OCI-LY3 (cell line): ENCODE measurements around the gene PIGT.

Experiments
- H2AFZ ChIP-seq: fragments of 200-600, 300-600 bp; shearing (Covaris generic); 2 replicates; pipeline ENCODE4 v1.6.0; 2014; ENCODE audit warnings: antibody characterized with exemption, low read depth, low read length
- H3K27ac ChIP-seq: fragments of 200-600, 300-600 bp; sonication (generic); 2 replicates; pipeline ENCODE4 v1.5.1; 2014; ENCODE audit warnings: mild to moderate bottlenecking, low read length, moderate library complexity, mixed read lengths
- H3K27me3 ChIP-seq: fragments of 200-600, 300-600 bp; sonication (generic); 2 replicates; pipeline ENCODE4 v1.6.1; 2014; ENCODE audit warnings: low read depth, low read length, mixed read lengths
- H3K36me3 ChIP-seq: fragments of 200-600, 300-600 bp; sonication (generic); replicated peaks from 2 replicates; pipeline ENCODE3; 2014; ENCODE audit warnings: low read depth, low read length, mixed read lengths
- H3K4me1 ChIP-seq: fragments of 300-600, 200-600 bp; sonication (generic); 2 replicates; pipeline ENCODE4 v1.6.1; 2014; ENCODE audit warnings: low read length, mixed read lengths
- H3K4me2 ChIP-seq: fragments of 200-600, 300-600 bp; sonication (generic); 2 replicates; pipeline ENCODE4 v1.6.1; 2014; ENCODE audit warnings: low read length, mixed read lengths
- H3K4me3 ChIP-seq: fragments of 300-600, 200-600 bp; sonication (generic); 2 replicates; pipeline ENCODE4 v1.5.1; 2014; ENCODE audit warnings: antibody characterized with exemption, mild to moderate bottlenecking, low read length, moderate library complexity
- H3K79me2 ChIP-seq: fragments of 300-600, 200-600 bp; shearing (Covaris generic); 2 replicates; pipeline ENCODE4 v1.6.1; 2014; ENCODE audit warnings: mild to moderate bottlenecking, low read length, mixed read lengths
- H3K9ac ChIP-seq: fragments of 300-600, 200-600 bp; shearing (Covaris generic); 2 replicates; pipeline ENCODE4 v1.6.0; 2014; ENCODE audit warnings: mild to moderate bottlenecking, low read length, moderate library complexity
- H3K9me3 ChIP-seq: fragments of 200-600, 300-600 bp; shearing (Covaris generic); 2 replicates; pipeline ENCODE4 v1.6.1; 2014; ENCODE audit warnings: low read length, mixed read lengths; ENCODE audit not compliant: insufficient read depth
- H4K20me1 ChIP-seq: fragments of 200-600, 300-600 bp; sonication (generic); 2 replicates; pipeline ENCODE4 v1.6.1; 2016; ENCODE audit warnings: low read length, mixed read lengths; ENCODE audit not compliant: insufficient read depth
- CTCF ChIP-seq: fragments of 200-600, 300-600 bp; sonication (generic); IDR thresholded peaks from 2 replicates; pipeline ENCODE4 v1.5.1; 2014; ENCODE audit warnings: antibody characterized with exemption, low read length, low read depth
- EZH2phosphoT487 ChIP-seq: fragments of 200-600 bp; shearing (Covaris generic); IDR thresholded peaks from 2 replicates; pipeline ENCODE4 v1.6.1; 2018; ENCODE audit warnings: antibody characterized with exemption, mixed run types, low read depth

The PIGT gene

GRCh38 chr20:45456632-45457031 is 40.7 kb downstream of the PIGT start:
- Histone ChIP-seq H3K9me3 (no peaks in the 10 kb centered on the region), H3K4me3 (no peak overlapping the region), H3K27me3 (peaks cover 67% of the 10 kb centered on the region), H3K36me3 (no peaks in the 10 kb centered on the region), H3K9ac (no peak overlapping the region), H3K79me2 (no peaks in the 10 kb centered on the region), H2AFZ (no peak overlapping the region), H3K4me2 (no peak overlapping the region), H4K20me1 (0 out of 2 replicates have a peak, but pooled peaks cover 5% of the 10 kb centered on the region), H3K4me1 (peaks cover 19% of the 10 kb centered on the region), H3K27ac (no peak overlapping the region)
- peak; percentile 85 for TF ChIP-seq CTCF
- no peak for TF ChIP-seq EZH2phosphoT487

- Histone ChIP-seq H3K4me3 (no peak overlapping the region), H4K20me1 (no peaks in the 10 kb centered on the region), H3K36me3 (no peaks in the 10 kb centered on the region), H3K27me3 (peaks cover 71% of the 10 kb centered on the region), H2AFZ (no peak overlapping the region), H3K4me2 (no peak overlapping the region; the same call in 1 of the 2 replicates), H3K9me3 (no peaks in the 10 kb centered on the region), H3K4me1 (peaks cover 20% of the 10 kb centered on the region), H3K27ac (no peak overlapping the region), H3K79me2 (no peaks in the 10 kb centered on the region), H3K9ac (no peak overlapping the region)
- TF ChIP-seq CTCF, result peak; percentile 42
- no peak for TF ChIP-seq EZH2phosphoT487
Measured at GRCh38 chr20:45459606-45460005, 43.7 kb downstream of the PIGT start.

- H3K27me3 ChIP-seq, result peaks cover 87% of the 10 kb centered on the region
- H2AFZ ChIP-seq, result no peak overlapping the region
- H3K36me3 ChIP-seq, result no peaks in the 10 kb centered on the region
- no peak overlapping the region for H3K4me3 ChIP-seq
- H3K79me2 ChIP-seq, result no peaks in the 10 kb centered on the region
- H3K27ac ChIP-seq, result no peak overlapping the region
- TF ChIP-seq EZH2phosphoT487, result no peak
- TF ChIP-seq CTCF, result no peak
- no peak overlapping the region for H3K9ac ChIP-seq
- no peaks in the 10 kb centered on the region for H4K20me1 ChIP-seq
- no peaks in the 10 kb centered on the region for H3K9me3 ChIP-seq
- H3K4me1 ChIP-seq, result peaks cover 20% of the 10 kb centered on the region
- no peak overlapping the region for H3K4me2 ChIP-seq
Measured at GRCh38 chr20:45461225-45461624, 45.3 kb downstream of the PIGT start.

- Histone ChIP-seq H3K4me2 (peak overlapping the region; percentile 14; the same call in 1 of the 2 replicates), H3K27me3 (peaks cover 91% of the 10 kb centered on the region), H3K4me3 (no peak overlapping the region), H3K79me2 (no peaks in the 10 kb centered on the region), H3K4me1 (peaks cover 20% of the 10 kb centered on the region), H3K9me3 (no peaks in the 10 kb centered on the region), H2AFZ (no peak overlapping the region), H3K36me3 (no peaks in the 10 kb centered on the region), H3K27ac (no peak overlapping the region), H4K20me1 (no peaks in the 10 kb centered on the region), H3K9ac (no peak overlapping the region)
- TF ChIP-seq CTCF (0 out of 2 replicates have a peak, but pooled peaks have one; percentile 3), EZH2phosphoT487 (no peak)
Measured at GRCh38 chr20:45462711-45463509, 47.0 kb downstream of the PIGT start.
